ENCODE data around the gene PRM1.
"Not testable (repeated sequence)": the region's sequence is repeated elsewhere in the genome, so short reads cannot be mapped to it uniquely, and the experiment has no call there.

PRM1 gene

DNA sequence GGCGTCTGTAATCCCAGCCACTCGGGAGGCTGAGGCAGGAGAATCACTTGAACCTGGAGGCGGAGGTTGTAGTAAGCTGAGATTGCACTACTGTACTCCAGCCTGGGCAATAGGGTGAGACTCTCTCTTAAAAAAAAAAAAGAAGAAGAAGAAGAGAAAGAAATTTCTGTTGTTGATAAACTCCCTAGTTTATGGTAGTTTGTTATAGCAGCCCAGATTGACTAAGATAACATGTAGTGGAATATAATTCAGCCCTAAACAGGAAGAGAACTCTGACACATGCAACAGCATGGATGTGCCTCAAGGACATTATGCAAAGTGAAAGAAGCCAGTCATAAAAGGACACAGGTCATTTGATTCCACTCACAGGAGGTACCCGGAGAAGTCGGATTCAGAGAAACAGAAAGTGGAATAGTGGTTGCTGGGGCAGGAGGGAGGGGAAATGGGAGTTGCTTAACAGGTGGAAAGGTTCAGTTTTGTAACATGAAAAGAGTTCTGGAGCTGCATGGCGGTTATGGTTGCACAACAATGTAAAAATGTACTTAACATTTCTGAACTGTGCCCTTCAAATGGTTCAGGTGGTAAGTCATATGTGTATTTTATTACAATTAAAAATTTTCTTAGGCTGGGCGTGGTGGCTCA lies 26.0 kb upstream of the PRM1 start:
- peaks cover 26% of the 10 kb centered on the region for H3K4me1 Mint-ChIP-seq
- no peak for ATAC-seq
- no peak overlapping the region for H3K4me3 Mint-ChIP-seq
- H3K9me3 Mint-ChIP-seq, result no peaks in the 10 kb centered on the region
- H3K36me3 Mint-ChIP-seq, result peaks cover 10% of the 10 kb centered on the region
- no peak overlapping the region for H3K27ac Mint-ChIP-seq
- DNase-seq (ENCODE audit: low spot score in 2 of 2), result no peak

- Mint-ChIP-seq H3K36me3 (peaks cover 5% of the 10 kb centered on the region), H3K9me3 (no peaks in the 10 kb centered on the region), H3K27ac (no peak overlapping the region), H3K4me1 (peaks cover 19% of the 10 kb centered on the region), H3K4me3 (no peak overlapping the region)
- ATAC-seq, result no peak
- DNase-seq (ENCODE audit: low spot score in 2 of 2), result no peak
These were observed 25.3 kb upstream of the PRM1 start for GRCh38 chr16:11306381-11306780.

DNA sequence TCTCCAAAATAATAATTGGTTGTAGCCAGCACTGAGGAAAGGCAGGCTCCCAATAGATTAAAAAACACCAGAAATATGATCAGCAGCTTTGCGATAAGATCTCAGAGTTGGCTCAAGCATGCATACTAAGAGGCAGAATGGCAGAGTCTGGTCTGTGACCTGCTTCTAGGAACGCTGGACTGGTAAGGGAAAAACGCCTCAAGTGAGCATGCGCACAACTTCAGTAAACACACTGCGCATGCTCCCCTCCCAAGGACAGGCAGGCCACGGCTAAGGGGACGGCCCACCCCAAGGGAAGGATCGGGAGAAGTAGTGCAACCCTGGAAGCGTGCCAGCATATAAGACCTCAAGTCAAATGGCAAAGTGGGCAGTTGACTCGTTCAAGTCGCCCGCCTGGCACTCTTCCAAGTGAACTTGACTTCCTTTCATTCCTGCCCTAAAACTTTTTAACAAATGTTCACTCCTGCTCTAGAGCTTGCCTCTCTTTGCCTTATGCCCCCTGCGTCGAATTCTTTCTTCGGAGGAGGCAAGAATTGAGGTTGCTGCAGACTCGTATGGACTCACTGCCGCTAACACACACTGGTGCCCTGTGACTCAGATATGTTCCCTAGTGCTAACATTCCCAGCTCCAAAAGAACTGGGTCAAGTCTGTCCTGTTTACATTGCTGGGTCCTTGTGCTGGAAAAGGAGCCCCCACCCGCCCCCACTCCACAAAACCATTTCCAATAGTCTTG lies 22.4 kb upstream of the PRM1 start:
- H3K27ac Mint-ChIP-seq, result no peak overlapping the region
- H3K36me3 Mint-ChIP-seq, result no peaks in the 10 kb centered on the region
- ATAC-seq (no peak), DNase-seq (ENCODE audit: low spot score in 2 of 2) (no peak)
- no peak overlapping the region for H3K4me3 Mint-ChIP-seq
- no peaks in the 10 kb centered on the region for H3K9me3 Mint-ChIP-seq
- H3K4me1 Mint-ChIP-seq, result peaks cover 7% of the 10 kb centered on the region

- Mint-ChIP-seq H3K27ac (no peak overlapping the region), H3K4me1 (peaks cover 7% of the 10 kb centered on the region), H3K9me3 (no peaks in the 10 kb centered on the region), H3K36me3 (no peaks in the 10 kb centered on the region), H3K4me3 (no peak overlapping the region)
- DNase-seq (ENCODE audit: low spot score in 2 of 2) (no peak), ATAC-seq (no peak)
These were observed 21.8 kb upstream of the PRM1 start for GRCh38 chr16:11302977-11303376.

DNA sequence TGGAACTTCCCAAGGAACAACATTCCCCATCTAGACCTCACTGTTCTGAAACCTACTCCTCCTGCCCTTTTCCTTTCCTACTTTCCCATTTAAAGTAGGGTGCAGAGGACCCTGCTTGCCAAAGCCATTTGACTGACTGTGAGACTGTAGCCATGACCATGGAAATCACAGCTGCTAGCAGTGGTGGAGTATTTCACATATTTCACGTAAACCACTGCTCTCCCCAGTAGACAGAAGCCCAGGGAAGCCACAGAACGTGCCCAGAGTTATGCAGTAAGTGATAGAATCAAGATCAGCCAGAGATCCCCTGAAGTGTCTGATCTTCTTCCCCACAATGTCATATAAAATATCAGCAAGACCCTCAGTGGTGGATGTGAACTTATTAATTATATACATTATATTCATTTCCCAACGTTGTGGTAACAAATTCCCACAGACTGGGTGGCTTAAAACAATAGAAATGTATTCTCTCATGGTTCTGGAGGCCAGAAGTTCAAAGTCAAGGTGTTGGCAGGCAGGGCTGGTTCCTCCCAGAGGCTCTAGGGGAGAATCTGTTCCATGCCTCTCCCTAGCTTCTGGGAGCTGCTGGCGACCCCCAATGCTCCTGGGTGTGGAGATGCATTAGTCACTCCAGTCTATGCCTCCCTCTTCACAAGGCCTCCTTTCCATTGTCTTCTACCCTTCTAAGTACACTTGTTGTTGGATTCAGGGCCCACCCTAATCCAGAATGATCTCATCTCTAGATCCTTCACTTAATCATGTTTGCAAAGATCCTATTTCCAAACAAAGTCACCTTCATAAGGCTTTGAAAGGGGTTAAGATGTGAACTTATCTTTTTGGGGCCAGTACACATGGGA lies 20.7 kb upstream of the PRM1 start:
- peaks cover 12% of the 10 kb centered on the region for H3K4me1 Mint-ChIP-seq
- no peak for ATAC-seq
- H3K9me3 Mint-ChIP-seq, result no peaks in the 10 kb centered on the region
- H3K36me3 Mint-ChIP-seq, result no peaks in the 10 kb centered on the region
- no peak for DNase-seq (ENCODE audit: low spot score in 2 of 2)
- H3K4me3 Mint-ChIP-seq, result no peak overlapping the region
- no peak overlapping the region for H3K27ac Mint-ChIP-seq

- Mint-ChIP-seq H3K36me3 (no peaks in the 10 kb centered on the region), H3K27ac (no peak overlapping the region), H3K9me3 (no peaks in the 10 kb centered on the region), H3K4me1 (peaks cover 12% of the 10 kb centered on the region), H3K4me3 (no peak overlapping the region)
- DNase-seq (ENCODE audit: low spot score in 2 of 2), result no peak
- no peak for ATAC-seq
These were observed 19.4 kb upstream of the PRM1 start for GRCh38 chr16:11300560-11300892.

DNA sequence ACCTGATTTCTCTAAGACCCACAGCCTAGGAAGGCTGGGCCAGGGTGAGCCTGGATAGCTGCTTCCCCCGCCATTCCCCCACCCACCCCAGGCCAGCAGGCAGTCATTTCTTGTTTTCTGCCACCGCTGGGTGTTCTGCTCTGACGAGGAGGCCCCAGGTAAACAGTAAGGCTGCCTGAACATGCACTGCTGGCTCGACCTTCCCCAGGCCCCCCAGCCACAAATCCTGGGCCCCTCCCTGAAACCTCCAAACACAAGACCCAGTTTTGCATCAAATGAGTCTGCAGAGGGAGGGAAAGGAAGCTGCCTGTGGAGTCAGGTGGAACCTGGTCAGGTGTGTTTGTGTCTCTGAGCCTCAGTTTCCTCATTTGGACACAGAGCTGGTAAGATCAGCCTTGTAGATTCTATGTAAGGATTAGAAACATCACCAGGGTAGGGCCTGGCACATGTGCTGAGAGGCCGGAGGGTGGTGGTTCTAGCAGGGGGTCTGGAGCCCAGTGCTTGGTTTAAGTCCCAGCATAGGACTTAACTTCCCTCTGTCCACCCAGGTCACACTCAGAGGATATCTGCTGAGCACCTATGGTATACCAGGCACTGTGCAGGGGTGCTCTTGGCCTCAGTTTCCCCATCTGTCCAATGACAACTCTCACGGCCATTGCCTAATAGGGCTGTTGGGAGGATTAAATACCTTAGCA lies 18.9 kb upstream of the PRM1 start:
- H3K4me1 Mint-ChIP-seq, result peaks cover 12% of the 10 kb centered on the region
- no peaks in the 10 kb centered on the region for H3K36me3 Mint-ChIP-seq
- ATAC-seq (no peak), DNase-seq (ENCODE audit: low spot score in 2 of 2) (no peak)
- H3K4me3 Mint-ChIP-seq, result no peak overlapping the region
- no peak overlapping the region for H3K27ac Mint-ChIP-seq
- H3K9me3 Mint-ChIP-seq, result no peaks in the 10 kb centered on the region

- H3K4me3 Mint-ChIP-seq; ATAC-seq; DNase-seq (ENCODE audit: low spot score in 2 of 2); H3K27ac Mint-ChIP-seq; H3K36me3 Mint-ChIP-seq; H3K9me3 Mint-ChIP-seq: not testable (repeated sequence)
- H3K4me1 Mint-ChIP-seq, result peaks cover 12% of the 10 kb centered on the region
These were observed 17.9 kb upstream of the PRM1 start for GRCh38 chr16:11298950-11299547.

- H3K27ac Mint-ChIP-seq, result no peak overlapping the region
- ATAC-seq (no peak), DNase-seq (ENCODE audit: low spot score in 2 of 2) (no peak)
- H3K4me1 Mint-ChIP-seq, result peaks cover 12% of the 10 kb centered on the region
- H3K4me3 Mint-ChIP-seq, result peak overlapping the region; percentile 47
- no peaks in the 10 kb centered on the region for H3K36me3 Mint-ChIP-seq
- no peaks in the 10 kb centered on the region for H3K9me3 Mint-ChIP-seq
These were observed 17.2 kb upstream of the PRM1 start for GRCh38 chr16:11298143-11298900.

- Mint-ChIP-seq H3K27ac (no peak overlapping the region), H3K36me3 (no peaks in the 10 kb centered on the region), H3K4me3 (peak overlapping the region; percentile 47), H3K4me1 (peaks cover 12% of the 10 kb centered on the region), H3K9me3 (no peaks in the 10 kb centered on the region)
- ATAC-seq (peak; percentile 85), DNase-seq (ENCODE audit: low spot score in 2 of 2) (peak; percentile 26 to 81)
These were observed 16.5 kb upstream of the PRM1 start for GRCh38 chr16:11297492-11298142.

DNA sequence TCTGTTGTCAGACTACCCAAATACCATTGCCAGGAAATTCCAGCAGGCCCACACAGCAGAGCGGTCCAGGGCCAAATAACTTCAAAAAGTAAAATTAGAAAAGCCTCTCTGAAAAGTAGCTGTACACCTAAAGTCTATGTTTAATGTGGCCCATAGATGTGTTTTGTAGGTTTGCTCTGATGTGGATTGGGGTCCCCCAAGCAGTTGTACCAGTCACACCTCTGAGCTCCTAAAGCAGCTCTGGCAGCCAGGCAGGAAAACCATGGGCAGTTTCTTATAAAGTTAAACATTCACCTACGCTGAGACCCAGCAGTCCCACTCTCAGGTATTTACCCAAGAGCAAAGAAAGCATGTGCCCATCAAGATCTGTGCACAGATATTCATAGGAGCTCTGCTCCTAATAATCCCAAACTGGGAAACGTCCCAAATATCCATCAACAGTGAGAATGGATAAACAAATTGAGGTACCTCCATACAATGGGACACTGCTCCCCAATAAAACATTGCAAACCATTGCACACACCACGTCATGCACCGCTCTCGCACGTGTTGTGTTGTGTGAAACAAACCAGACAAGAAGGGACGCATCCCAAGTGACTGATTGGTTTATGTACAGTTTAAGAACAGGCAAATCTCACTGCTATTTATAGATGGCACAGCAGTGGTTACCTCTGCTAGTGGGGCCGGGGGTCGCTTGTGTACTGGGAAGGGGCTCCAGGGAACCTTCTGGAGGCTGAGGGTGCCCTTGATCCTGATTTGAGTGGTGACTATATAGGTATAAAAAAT lies 15.8 kb upstream of the PRM1 start:
- ATAC-seq, result peak; percentile 9

DNA sequence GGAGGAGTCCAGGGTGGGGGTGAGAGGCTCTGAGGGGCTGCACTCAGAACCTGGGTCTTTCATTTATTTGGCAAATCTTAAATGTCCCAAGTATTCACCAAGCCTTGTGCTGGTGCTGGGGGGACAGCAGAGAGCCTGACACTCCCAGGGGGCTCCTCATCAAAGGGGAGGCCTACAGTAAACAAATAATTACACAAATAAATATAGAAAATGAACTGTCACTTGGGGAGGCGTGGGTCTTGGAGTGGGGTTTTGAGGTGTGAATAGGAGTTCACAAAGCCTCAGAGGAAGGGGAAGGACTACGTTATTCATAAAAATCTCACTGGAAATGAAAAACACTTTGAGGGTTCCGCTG lies 15.2 kb upstream of the PRM1 start:
- Mint-ChIP-seq H3K4me3 (no peak overlapping the region), H3K9me3 (no peaks in the 10 kb centered on the region), H3K36me3 (no peaks in the 10 kb centered on the region), H3K27ac (no peak overlapping the region), H3K4me1 (peaks cover 12% of the 10 kb centered on the region)
- no peak for ATAC-seq
- DNase-seq (ENCODE audit: low spot score in 2 of 2), result no peak

More for the DNA sequence above, 15.8 kb upstream of the PRM1 start:
- DNase-seq (ENCODE audit: low spot score in 2 of 2), result no peak
- Mint-ChIP-seq H3K9me3 (no peaks in the 10 kb centered on the region), H3K4me3 (peak overlapping the region; percentile 47), H3K27ac (no peak overlapping the region), H3K4me1 (peaks cover 12% of the 10 kb centered on the region), H3K36me3 (no peaks in the 10 kb centered on the region)

DNA sequence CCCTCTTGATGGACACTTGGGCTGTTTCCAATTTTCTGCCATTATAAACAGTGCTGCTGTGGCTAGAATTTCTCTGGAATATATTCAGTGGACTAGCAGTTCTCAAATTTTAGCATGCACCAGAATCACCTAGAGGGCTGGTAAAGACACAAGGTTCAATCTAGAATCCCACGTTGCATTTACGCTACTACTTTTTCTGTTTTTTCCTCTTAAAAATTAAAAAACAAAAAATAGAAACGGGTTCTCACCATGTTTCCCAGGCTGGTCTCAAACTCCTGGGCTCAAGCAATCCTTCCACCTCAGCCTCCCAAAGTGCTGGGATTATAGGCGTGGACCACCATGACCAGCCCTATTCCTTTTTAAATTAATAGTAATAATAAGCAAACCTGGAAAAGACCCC lies 14.5 kb upstream of the PRM1 start:
- DNase-seq (ENCODE audit: low spot score in 2 of 2) (no peak), ATAC-seq (no peak)
- H3K27ac Mint-ChIP-seq, result no peak overlapping the region
- H3K4me1 Mint-ChIP-seq, result peaks cover 12% of the 10 kb centered on the region
- H3K9me3 Mint-ChIP-seq, result no peaks in the 10 kb centered on the region
- no peak overlapping the region for H3K4me3 Mint-ChIP-seq
- no peaks in the 10 kb centered on the region for H3K36me3 Mint-ChIP-seq
